ENCODE data around the gene EMX2. TPM values are rescaled to one million over a fixed set of nuclear protein-coding genes. Genes with fewer than 3 reads are reported as not detected.
A peak's percentile ranks its signal among the peaks of the same experiment; 100 is the strongest.

EMX2 gene
- 5.7 TPM for total RNA-seq
- polyA plus RNA-seq (ENCODE audit: insufficient read depth in 1 of 8, insufficient read length in 8 of 8, low replicate concordance in 1 of 8) = 10 to 100 TPM in 2 of 8 donors, 1 to 10 TPM in 6; 5.8 to 12.5 (median 8.8) TPM
- long read RNA-seq, donor 1, partial matches to known transcripts = 0 of 1 reads
- long read RNA-seq, donor 1, other reads (novel, unspliced or antisense) = 0 of 1 reads
- long read RNA-seq, donor 2, partial matches to known transcripts = 0 of 1 reads
- long read RNA-seq, donor 2, other reads (novel, unspliced or antisense) = 0 of 1 reads
- long read RNA-seq, donor 3, transcript EMX2-203 (3 exons, 2,897 nt) = major isoform, 6 of 6 reads
- long read RNA-seq, donor 3, partial matches to known transcripts = 0 of 6 reads
- long read RNA-seq, donor 3, other reads (novel, unspliced or antisense) = 0 of 6 reads
- long read RNA-seq, donor 4, partial matches to known transcripts = 0 of 3 reads
- long read RNA-seq, donor 4, other reads (novel, unspliced or antisense) = 0 of 3 reads
- long read RNA-seq, donor 5, partial matches to known transcripts = 14 of 16 reads
- long read RNA-seq, donor 5, other reads (novel, unspliced or antisense) = 0 of 16 reads
- long read RNA-seq, donor 6, partial matches to known transcripts = 0 of 3 reads
- long read RNA-seq, donor 6, other reads (novel, unspliced or antisense) = 0 of 3 reads
- long read RNA-seq, donor 7, partial matches to known transcripts = 0 of 2 reads
- long read RNA-seq, donor 7, other reads (novel, unspliced or antisense) = 0 of 2 reads
- long read RNA-seq, donor 8, partial matches to known transcripts = 0 of 1 reads
- long read RNA-seq, donor 8, other reads (novel, unspliced or antisense) = 0 of 1 reads
- long read RNA-seq, donor 9, partial matches to known transcripts = 0 of 1 reads
- long read RNA-seq, donor 9, other reads (novel, unspliced or antisense) = 0 of 1 reads
- long read RNA-seq, donor 10, transcript EMX2-203 (3 exons, 2,897 nt) = major isoform, 5 of 5 reads
- long read RNA-seq, donor 10, partial matches to known transcripts = 0 of 5 reads
- long read RNA-seq, donor 10, other reads (novel, unspliced or antisense) = 0 of 5 reads
- long read RNA-seq, donor 11, transcript EMX2-203 (3 exons, 2,897 nt) = major isoform, 6 of 7 reads
- long read RNA-seq, donor 11, partial matches to known transcripts = 0 of 7 reads
- long read RNA-seq, donor 11, other reads (novel, unspliced or antisense) = 0 of 7 reads

- WGBS (ENCODE audit: insufficient coverage) = 1% methylated on average over 18 of the region's 26 CpGs
- peak within 1 kb of the TSS; percentile 68 for H3K4me3 ChIP-seq (ENCODE audit: low read length)
- peaks cover 99% of the 10 kb centered on the region for H3K27me3 ChIP-seq (ENCODE audit: control insufficient read depth, insufficient read depth, low read length)
- peaks cover 55% of the 10 kb centered on the region for H3K4me1 ChIP-seq (ENCODE audit: control insufficient read depth, insufficient read depth, low read length)
- no peaks in the 10 kb centered on the region for H3K9me3 ChIP-seq (replicated peaks; ENCODE audit: control insufficient read depth, low read depth, low read length)
- H3K36me3 ChIP-seq (ENCODE audit: control insufficient read depth, insufficient read depth, low read length) = no peaks in the 10 kb centered on the region
- peak within 1 kb of the TSS; percentile 92 for H3K27ac ChIP-seq (ENCODE audit: low read length)
- DNase-seq = peak; percentile 74
Observed at GRCh38 chr10:117542706-117543224, at the start of gene EMX2. TSS of gene EMX2 (plus strand) at chr10:117542746. CDS start at chr10:117543268, 522 bp downstream.

GRCh38 chr10:117496031-117496430 lies 46.5 kb upstream of the EMX2 start:
- WGBS (ENCODE audit: insufficient coverage) = 53% methylated on average over 4 of the region's 5 CpGs
- no peak overlapping the region for H3K27ac ChIP-seq (ENCODE audit: low read length)
- DNase-seq = no peak
- peaks cover 10% of the 10 kb centered on the region for H3K27me3 ChIP-seq (ENCODE audit: control insufficient read depth, insufficient read depth, low read length)
- no peaks in the 10 kb centered on the region for H3K36me3 ChIP-seq (ENCODE audit: control insufficient read depth, insufficient read depth, low read length)
- no peak overlapping the region for H3K4me3 ChIP-seq (ENCODE audit: low read length)
- H3K9me3 ChIP-seq (replicated peaks; ENCODE audit: control insufficient read depth, low read depth, low read length) = no peaks in the 10 kb centered on the region
- H3K4me1 ChIP-seq (ENCODE audit: control insufficient read depth, insufficient read depth, low read length) = peaks cover 4% of the 10 kb centered on the region

- no peak overlapping the region for H3K27ac ChIP-seq (ENCODE audit: low read length)
- H3K9me3 ChIP-seq (replicated peaks; ENCODE audit: control insufficient read depth, low read depth, low read length) = no peaks in the 10 kb centered on the region
- peaks cover 4% of the 10 kb centered on the region for H3K4me1 ChIP-seq (ENCODE audit: control insufficient read depth, insufficient read depth, low read length)
- 8% methylated on average over 15 of the region's 17 CpGs for WGBS (ENCODE audit: insufficient coverage)
- peaks cover 11% of the 10 kb centered on the region for H3K27me3 ChIP-seq (ENCODE audit: control insufficient read depth, insufficient read depth, low read length)
- H3K36me3 ChIP-seq (ENCODE audit: control insufficient read depth, insufficient read depth, low read length) = no peaks in the 10 kb centered on the region
- peak; percentile 86 for DNase-seq
- no peak overlapping the region for H3K4me3 ChIP-seq (ENCODE audit: low read length)
Observed at GRCh38 chr10:117496616-117497028, 45.9 kb upstream of the EMX2 start.

GRCh38 chr10:117497736-117498135 lies 44.8 kb upstream of the EMX2 start:
- no peak for DNase-seq
- 57% methylated on average over 3 of the region's 6 CpGs for WGBS (ENCODE audit: insufficient coverage)
- H3K4me3 ChIP-seq (ENCODE audit: low read length) = no peak overlapping the region
- peaks cover 8% of the 10 kb centered on the region for H3K4me1 ChIP-seq (ENCODE audit: control insufficient read depth, insufficient read depth, low read length)
- peaks cover 9% of the 10 kb centered on the region for H3K27me3 ChIP-seq (ENCODE audit: control insufficient read depth, insufficient read depth, low read length)
- H3K9me3 ChIP-seq (replicated peaks; ENCODE audit: control insufficient read depth, low read depth, low read length) = no peaks in the 10 kb centered on the region
- no peaks in the 10 kb centered on the region for H3K36me3 ChIP-seq (ENCODE audit: control insufficient read depth, insufficient read depth, low read length)
- H3K27ac ChIP-seq (ENCODE audit: low read length) = no peak overlapping the region

GRCh38 chr10:117499248-117500105 lies 43.1 kb upstream of the EMX2 start:
- WGBS (ENCODE audit: insufficient coverage) = 90% methylated on average over 2 of the region's 12 CpGs
- no peaks in the 10 kb centered on the region for H3K9me3 ChIP-seq (replicated peaks; ENCODE audit: control insufficient read depth, low read depth, low read length)
- no peak overlapping the region for H3K27ac ChIP-seq (ENCODE audit: low read length)
- peaks cover 18% of the 10 kb centered on the region for H3K4me1 ChIP-seq (ENCODE audit: control insufficient read depth, insufficient read depth, low read length)
- peaks cover 7% of the 10 kb centered on the region for H3K27me3 ChIP-seq (ENCODE audit: control insufficient read depth, insufficient read depth, low read length)
- no peaks in the 10 kb centered on the region for H3K36me3 ChIP-seq (ENCODE audit: control insufficient read depth, insufficient read depth, low read length)
- no peak overlapping the region for H3K4me3 ChIP-seq (ENCODE audit: low read length)
- no peak for DNase-seq

- Histone ChIP-seq H3K9me3 (replicated peaks; ENCODE audit: control insufficient read depth, low read depth, low read length) (no peaks in the 10 kb centered on the region), H3K27ac (ENCODE audit: low read length) (no peak overlapping the region), H3K27me3 (ENCODE audit: control insufficient read depth, insufficient read depth, low read length) (peaks cover 7% of the 10 kb centered on the region), H3K36me3 (ENCODE audit: control insufficient read depth, insufficient read depth, low read length) (no peaks in the 10 kb centered on the region), H3K4me1 (ENCODE audit: control insufficient read depth, insufficient read depth, low read length) (peaks cover 18% of the 10 kb centered on the region), H3K4me3 (ENCODE audit: low read length) (no peak overlapping the region)
- 82% methylated on average over 5 of the region's 5 CpGs for WGBS (ENCODE audit: insufficient coverage)
- DNase-seq = no peak
Observed at GRCh38 chr10:117500456-117500855, 42.1 kb upstream of the EMX2 start.

GRCh38 chr10:117501460-117502035 lies 41.0 kb upstream of the EMX2 start:
- Histone ChIP-seq H3K36me3 (ENCODE audit: control insufficient read depth, insufficient read depth, low read length) (no peaks in the 10 kb centered on the region), H3K4me1 (ENCODE audit: control insufficient read depth, insufficient read depth, low read length) (peaks cover 17% of the 10 kb centered on the region), H3K4me3 (ENCODE audit: low read length) (no peak overlapping the region), H3K27me3 (ENCODE audit: control insufficient read depth, insufficient read depth, low read length) (peaks cover 5% of the 10 kb centered on the region), H3K27ac (ENCODE audit: low read length) (no peak overlapping the region), H3K9me3 (replicated peaks; ENCODE audit: control insufficient read depth, low read depth, low read length) (no peaks in the 10 kb centered on the region)
- WGBS (ENCODE audit: insufficient coverage) = 81% methylated on average over 12 of the region's 12 CpGs
- no peak for DNase-seq

- H3K4me1 ChIP-seq (ENCODE audit: control insufficient read depth, insufficient read depth, low read length) = peaks cover 14% of the 10 kb centered on the region
- H3K36me3 ChIP-seq (ENCODE audit: control insufficient read depth, insufficient read depth, low read length) = no peaks in the 10 kb centered on the region
- H3K9me3 ChIP-seq (replicated peaks; ENCODE audit: control insufficient read depth, low read depth, low read length) = no peaks in the 10 kb centered on the region
- no peak overlapping the region for H3K4me3 ChIP-seq (ENCODE audit: low read length)
- DNase-seq = no peak
- H3K27ac ChIP-seq (ENCODE audit: low read length) = peak overlapping the region; percentile 25
- H3K27me3 ChIP-seq (ENCODE audit: control insufficient read depth, insufficient read depth, low read length) = peaks cover 5% of the 10 kb centered on the region
- WGBS (ENCODE audit: insufficient coverage) = 40% methylated on average over 6 of the region's 10 CpGs
Observed at GRCh38 chr10:117502421-117503243, 39.9 kb upstream of the EMX2 start.
